HepG2 (cell line): ENCODE data around the gene BCL2L2. TPM values are rescaled to one million over a fixed set of nuclear protein-coding genes. Genes with fewer than 3 reads are reported as not detected.

Source experiments
- ATF7 ChIP-seq, 2 experiments: fragments of 450-650 bp in 1 of 2; sonication (generic) in 1 of 2; formaldehyde crosslinking in 1 of 2; IDR thresholded peaks; 2 replicates each; pipeline versions ENCODE4 v1.4.0 to v1.6.1; 2016 to 2020; ENCODE audit warnings: antibody characterized with exemption in 1 of 2, mild to moderate bottlenecking in 1 of 2, missing genetic modification reagents in 1 of 2
- CC2D1A ChIP-seq: sonication (generic); formaldehyde crosslinking; IDR thresholded peaks from 2 replicates; pipeline ENCODE4 v1.8.1; 2023; ENCODE audit warnings: mild to moderate bottlenecking, missing genetic modification reagents
- DNMT3B ChIP-seq: conservative IDR thresholded peaks from 2 replicates; pipeline ENCODE4 v1.6.1; 2016; ENCODE audit warnings: missing biosample characterization, control low read depth
- HIVEP1 ChIP-seq: sonication (generic); formaldehyde crosslinking; IDR thresholded peaks from 2 replicates; pipeline ENCODE4 v1.4.0; 2020; ENCODE audit warnings: mild to moderate bottlenecking, missing genetic modification reagents
- HNF4A ChIP-seq: sonication (generic); formaldehyde crosslinking; IDR thresholded peaks from 2 replicates; pipeline ENCODE4 v1.4.0; 2020; ENCODE audit warnings: missing genetic modification reagents
- KDM6A ChIP-seq: IDR thresholded peaks from 2 replicates; pipeline ENCODE4 v1.6.1; 2016; ENCODE audit warnings: low read depth
- SSRP1 ChIP-seq: IDR thresholded peaks from 2 replicates; pipeline ENCODE4 v1.6.1; 2016; ENCODE audit warnings: control low read depth
- ZBTB20 ChIP-seq: sonication (generic); formaldehyde crosslinking; IDR thresholded peaks from 2 replicates; pipeline ENCODE4 v1.8.1; 2023; ENCODE audit warnings: missing genetic modification reagents, low read depth, mild to moderate bottlenecking, borderline replicate concordance
- ZFP36L1 ChIP-seq: sonication (generic); formaldehyde crosslinking; IDR thresholded peaks from 2 replicates; pipeline ENCODE4 v1.8.0; 2022; ENCODE audit warnings: mild to moderate bottlenecking, missing genetic modification reagents, moderate library complexity
- ZFP36L2 ChIP-seq: sonication (generic); formaldehyde crosslinking; IDR thresholded peaks from 2 replicates; pipeline ENCODE4 v1.4.0; 2020; ENCODE audit warnings: missing genetic modification reagents
- ZFYVE20 ChIP-seq: sonication (generic); formaldehyde crosslinking; IDR thresholded peaks from 2 replicates; pipeline ENCODE4 v1.8.0; 2023; ENCODE audit warnings: low read depth, mild to moderate bottlenecking, moderate library complexity, missing genetic modification reagents, borderline replicate concordance
- ZNF3 ChIP-seq: IDR thresholded peaks from 2 replicates; pipeline ENCODE4 v1.7.0; 2017; ENCODE audit warnings: inconsistent platforms
- ZNF737 ChIP-seq: sonication (generic); formaldehyde crosslinking; IDR thresholded peaks from 2 replicates; pipeline ENCODE4 v1.5.0; 2020; ENCODE audit warnings: missing genetic modification reagents, mild to moderate bottlenecking, borderline replicate concordance
- polyA plus RNA-seq, 8 experiments: library from polyadenylated mRNA; depleted of rRNA in 3 of 8; stranded (reverse) in 7 of 8; unstranded in 1 of 8; fragments of >200 nt; fragmentation: Illumina TruSeq in 4 of 8; extraction: Trizol in 4 of 8; gene quantifications; 2 replicates each; pipeline versions ENCODE4 v1.2.1 to v1.2.3, GENCODE V29; 2011 to 2016; ENCODE audit warnings: low read depth in 4 of 8, missing spikeins in 1 of 8, mixed read lengths in 1 of 8; ENCODE audit not compliant: insufficient read depth in 1 of 8
- total RNA-seq, 5 experiments: library from RNA; depleted of rRNA; stranded (reverse); fragments of >200 nt; fragmentation: Illumina TruSeq; extraction: Trizol; gene quantifications; 2 replicates each; pipeline ENCODE4 v1.2.3, GENCODE V29; 2016; ENCODE audit warnings: low read depth in 1 of 5
- TF ChIP-seq, protein P1 (sequence below): sonication (generic); formaldehyde crosslinking; IDR thresholded peaks from 2 replicates; pipeline ENCODE4; 2020; ENCODE audit warnings: missing genetic modification reagents, mild to moderate bottlenecking, borderline replicate concordance
- TF ChIP-seq, protein P2 (sequence below): sonication (generic); formaldehyde crosslinking; IDR thresholded peaks from 2 replicates; pipeline ENCODE4 v1.5.0; 2020; ENCODE audit warnings: missing genetic modification reagents
- TF ChIP-seq, protein P3 (sequence below): sonication (generic); formaldehyde crosslinking; IDR thresholded peaks from 2 replicates; pipeline ENCODE4 v1.4.0; 2020; ENCODE audit warnings: missing genetic modification reagents

BCL2L2 gene
- total and polyA plus RNA-seq, 2 of the 13 experiments (the other 11 are each of a cell fraction or from before 2014, with no cell fraction given): 28.1 to 49.8 TPM

DNA sequence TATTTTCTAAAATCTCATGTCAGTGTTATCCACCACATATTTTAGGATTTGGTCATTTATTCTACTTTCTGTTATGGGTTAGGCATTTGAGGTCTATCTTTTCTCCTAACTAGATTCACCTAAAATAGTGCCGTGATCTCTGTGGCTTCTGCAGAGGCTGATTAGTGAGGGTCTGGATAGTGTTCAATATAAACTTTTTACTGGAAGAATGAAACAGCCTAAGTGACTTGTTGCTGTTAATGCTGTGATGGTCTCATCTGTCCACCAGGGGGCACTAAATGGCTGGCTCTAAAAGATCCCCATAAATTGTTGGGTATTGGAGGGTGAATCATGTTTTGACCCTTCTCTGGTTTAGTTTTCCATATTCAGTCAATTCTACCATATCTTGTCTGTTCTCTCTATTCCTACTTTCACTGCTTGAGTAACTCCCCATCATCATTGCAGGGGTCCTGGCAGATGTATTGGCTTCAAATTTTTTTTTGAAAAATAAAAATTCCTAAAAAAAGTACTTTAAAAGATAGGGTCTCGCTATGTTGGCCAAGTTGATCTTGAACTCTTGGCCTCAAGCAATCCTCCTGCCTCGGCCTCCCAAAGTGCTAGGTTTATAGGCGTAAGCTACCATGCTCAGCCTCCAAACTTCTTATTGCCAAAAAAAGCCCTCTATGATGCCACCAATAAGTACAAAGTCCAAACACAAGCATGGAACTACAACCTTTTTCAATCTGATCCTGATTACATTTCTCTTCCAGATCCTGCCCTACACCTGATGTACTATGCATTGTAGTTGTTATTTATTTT lies 21.5 kb downstream of the BCL2L2 start (continued):
- TF ChIP-seq, protein P1, sequence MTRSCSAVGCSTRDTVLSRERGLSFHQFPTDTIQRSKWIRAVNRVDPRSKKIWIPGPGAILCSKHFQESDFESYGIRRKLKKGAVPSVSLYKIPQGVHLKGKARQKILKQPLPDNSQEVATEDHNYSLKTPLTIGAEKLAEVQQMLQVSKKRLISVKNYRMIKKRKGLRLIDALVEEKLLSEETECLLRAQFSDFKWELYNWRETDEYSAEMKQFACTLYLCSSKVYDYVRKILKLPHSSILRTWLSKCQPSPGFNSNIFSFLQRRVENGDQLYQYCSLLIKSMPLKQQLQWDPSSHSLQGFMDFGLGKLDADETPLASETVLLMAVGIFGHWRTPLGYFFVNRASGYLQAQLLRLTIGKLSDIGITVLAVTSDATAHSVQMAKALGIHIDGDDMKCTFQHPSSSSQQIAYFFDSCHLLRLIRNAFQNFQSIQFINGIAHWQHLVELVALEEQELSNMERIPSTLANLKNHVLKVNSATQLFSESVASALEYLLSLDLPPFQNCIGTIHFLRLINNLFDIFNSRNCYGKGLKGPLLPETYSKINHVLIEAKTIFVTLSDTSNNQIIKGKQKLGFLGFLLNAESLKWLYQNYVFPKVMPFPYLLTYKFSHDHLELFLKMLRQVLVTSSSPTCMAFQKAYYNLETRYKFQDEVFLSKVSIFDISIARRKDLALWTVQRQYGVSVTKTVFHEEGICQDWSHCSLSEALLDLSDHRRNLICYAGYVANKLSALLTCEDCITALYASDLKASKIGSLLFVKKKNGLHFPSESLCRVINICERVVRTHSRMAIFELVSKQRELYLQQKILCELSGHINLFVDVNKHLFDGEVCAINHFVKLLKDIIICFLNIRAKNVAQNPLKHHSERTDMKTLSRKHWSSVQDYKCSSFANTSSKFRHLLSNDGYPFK (CRISPR knock-in tag): no peak
- TF ChIP-seq ZFYVE20 (CRISPR knock-in tag) (0 out of 2 replicates have a peak, but pooled peaks have one; percentile 35), HNF4A (CRISPR knock-in tag) (0 out of 2 replicates have a peak, but pooled peaks have one; percentile 19), ATF7 (IDR thresholded peaks at IDR 0.05) (no peak), ATF7 (CRISPR knock-in tag; IDR thresholded peaks at IDR 0.05) (no peak), KDM6A (CRISPR knock-in tag) (peak; percentile 52; the same call in 1 of the 2 replicates), ZBTB20 (no peak), ZNF3 (CRISPR knock-in tag) (no peak), ZFP36L1 (no peak), ZFP36L2 (CRISPR knock-in tag) (peak; percentile 72; the same call in 1 of the 2 replicates), SSRP1 (CRISPR knock-in tag) (0 out of 2 replicates have a peak, but pooled peaks have one; percentile 64), DNMT3B (no peak), ZNF737 (CRISPR knock-in tag) (no peak), CC2D1A (0 out of 2 replicates have a peak, but pooled peaks have one; percentile 87), HIVEP1 (no peak)
- TF ChIP-seq, protein P2, sequence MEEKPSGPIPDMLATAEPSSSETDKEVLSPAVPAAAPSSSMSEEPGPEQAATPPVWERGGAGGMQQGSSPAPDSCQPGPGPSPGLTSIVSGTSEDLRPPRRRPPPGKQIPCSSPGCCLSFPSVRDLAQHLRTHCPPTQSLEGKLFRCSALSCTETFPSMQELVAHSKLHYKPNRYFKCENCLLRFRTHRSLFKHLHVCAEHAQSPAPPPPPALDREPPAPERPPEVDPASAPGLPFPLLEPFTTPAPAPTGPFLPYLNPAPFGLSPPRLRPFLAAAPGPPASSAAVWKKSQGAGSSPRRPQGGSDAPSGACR: 0 out of 2 replicates have a peak, but pooled peaks have one; percentile 54
- TF ChIP-seq, protein P3, sequence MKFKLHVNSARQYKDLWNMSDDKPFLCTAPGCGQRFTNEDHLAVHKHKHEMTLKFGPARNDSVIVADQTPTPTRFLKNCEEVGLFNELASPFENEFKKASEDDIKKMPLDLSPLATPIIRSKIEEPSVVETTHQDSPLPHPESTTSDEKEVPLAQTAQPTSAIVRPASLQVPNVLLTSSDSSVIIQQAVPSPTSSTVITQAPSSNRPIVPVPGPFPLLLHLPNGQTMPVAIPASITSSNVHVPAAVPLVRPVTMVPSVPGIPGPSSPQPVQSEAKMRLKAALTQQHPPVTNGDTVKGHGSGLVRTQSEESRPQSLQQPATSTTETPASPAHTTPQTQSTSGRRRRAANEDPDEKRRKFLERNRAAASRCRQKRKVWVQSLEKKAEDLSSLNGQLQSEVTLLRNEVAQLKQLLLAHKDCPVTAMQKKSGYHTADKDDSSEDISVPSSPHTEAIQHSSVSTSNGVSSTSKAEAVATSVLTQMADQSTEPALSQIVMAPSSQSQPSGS (CRISPR knock-in tag): peak; percentile 69
